ENCODE measurements around the gene SEC14L2.

- no peak for TF ChIP-seq EZH2phosphoT487 (IDR thresholded peaks at IDR 0.05; ENCODE audit: low read depth)
- TF ChIP-seq, protein P1, sequence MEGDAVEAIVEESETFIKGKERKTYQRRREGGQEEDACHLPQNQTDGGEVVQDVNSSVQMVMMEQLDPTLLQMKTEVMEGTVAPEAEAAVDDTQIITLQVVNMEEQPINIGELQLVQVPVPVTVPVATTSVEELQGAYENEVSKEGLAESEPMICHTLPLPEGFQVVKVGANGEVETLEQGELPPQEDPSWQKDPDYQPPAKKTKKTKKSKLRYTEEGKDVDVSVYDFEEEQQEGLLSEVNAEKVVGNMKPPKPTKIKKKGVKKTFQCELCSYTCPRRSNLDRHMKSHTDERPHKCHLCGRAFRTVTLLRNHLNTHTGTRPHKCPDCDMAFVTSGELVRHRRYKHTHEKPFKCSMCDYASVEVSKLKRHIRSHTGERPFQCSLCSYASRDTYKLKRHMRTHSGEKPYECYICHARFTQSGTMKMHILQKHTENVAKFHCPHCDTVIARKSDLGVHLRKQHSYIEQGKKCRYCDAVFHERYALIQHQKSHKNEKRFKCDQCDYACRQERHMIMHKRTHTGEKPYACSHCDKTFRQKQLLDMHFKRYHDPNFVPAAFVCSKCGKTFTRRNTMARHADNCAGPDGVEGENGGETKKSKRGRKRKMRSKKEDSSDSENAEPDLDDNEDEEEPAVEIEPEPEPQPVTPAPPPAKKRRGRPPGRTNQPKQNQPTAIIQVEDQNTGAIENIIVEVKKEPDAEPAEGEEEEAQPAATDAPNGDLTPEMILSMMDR (IDR thresholded peaks at IDR 0.05; ENCODE audit: low read depth, low read length), result no peak
Measured at GRCh38 chr22:30413001-30413400, 16.2 kb downstream of the SEC14L2 start.

All from OCI-LY3 (cell line).